Suprapubic skin (tissue), 4 donors: Measurements from ENCODE around the gene IGSF9.

ENCODE experiments used
- EP300 ChIP-seq: sonication (generic); formaldehyde crosslinking; IDR thresholded peaks from one replicate; pipeline ENCODE4 v1.6.1; 2017; ENCODE audit warnings: antibody characterized with exemption
- POLR2A ChIP-seq, 2 donors: fragments of 450-650 bp; IDR thresholded peaks; one replicate each; pipeline ENCODE4 v1.6.1; 2017; ENCODE audit warnings: antibody characterized with exemption in 2 of 2, mild to moderate bottlenecking in 2 of 2, moderate library complexity in 2 of 2
- POLR2AphosphoS5 ChIP-seq, 3 donors: sonication (generic); formaldehyde crosslinking; IDR thresholded peaks; one replicate each; pipeline ENCODE4 v1.6.1; 2017; ENCODE audit warnings: antibody characterized with exemption in 3 of 3
- TF ChIP-seq, protein P1 (sequence below), 2 donors: fragments of 200-600 bp in 1 of 2; fragments of 450-650 bp in 1 of 2; sonication (generic) in 1 of 2; IDR thresholded peaks; one replicate each; pipeline ENCODE4 v1.5.1; 2016 to 2019; ENCODE audit warnings: antibody characterized with exemption in 2 of 2, mild to moderate bottlenecking in 1 of 2, moderate library complexity in 1 of 2

DNA sequence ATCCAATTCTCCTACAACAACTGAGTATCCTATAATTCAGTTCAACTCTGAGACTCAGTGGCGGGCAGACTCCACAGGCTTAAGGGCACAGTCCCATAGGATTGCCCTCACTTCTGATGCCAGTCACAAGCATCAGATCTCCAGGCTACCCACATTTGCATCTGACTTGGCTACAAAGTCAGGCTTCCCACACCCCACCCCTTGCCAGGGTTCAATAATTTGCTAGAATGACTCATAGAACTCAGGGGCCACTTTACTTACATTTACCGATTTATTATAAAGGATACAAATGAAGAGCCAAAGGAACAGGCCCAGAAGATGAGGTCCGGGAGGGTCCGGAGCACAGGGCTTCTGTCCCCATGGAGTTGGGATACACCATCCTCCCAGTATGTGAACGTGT lies 44.6 kb upstream of the IGSF9 start:
- TF ChIP-seq, protein P1, sequence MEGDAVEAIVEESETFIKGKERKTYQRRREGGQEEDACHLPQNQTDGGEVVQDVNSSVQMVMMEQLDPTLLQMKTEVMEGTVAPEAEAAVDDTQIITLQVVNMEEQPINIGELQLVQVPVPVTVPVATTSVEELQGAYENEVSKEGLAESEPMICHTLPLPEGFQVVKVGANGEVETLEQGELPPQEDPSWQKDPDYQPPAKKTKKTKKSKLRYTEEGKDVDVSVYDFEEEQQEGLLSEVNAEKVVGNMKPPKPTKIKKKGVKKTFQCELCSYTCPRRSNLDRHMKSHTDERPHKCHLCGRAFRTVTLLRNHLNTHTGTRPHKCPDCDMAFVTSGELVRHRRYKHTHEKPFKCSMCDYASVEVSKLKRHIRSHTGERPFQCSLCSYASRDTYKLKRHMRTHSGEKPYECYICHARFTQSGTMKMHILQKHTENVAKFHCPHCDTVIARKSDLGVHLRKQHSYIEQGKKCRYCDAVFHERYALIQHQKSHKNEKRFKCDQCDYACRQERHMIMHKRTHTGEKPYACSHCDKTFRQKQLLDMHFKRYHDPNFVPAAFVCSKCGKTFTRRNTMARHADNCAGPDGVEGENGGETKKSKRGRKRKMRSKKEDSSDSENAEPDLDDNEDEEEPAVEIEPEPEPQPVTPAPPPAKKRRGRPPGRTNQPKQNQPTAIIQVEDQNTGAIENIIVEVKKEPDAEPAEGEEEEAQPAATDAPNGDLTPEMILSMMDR (IDR thresholded peaks at IDR 0.05), result no peak
- TF ChIP-seq EP300 (no peak), POLR2AphosphoS5 (IDR thresholded peaks at IDR 0.05) (no peak), POLR2A (IDR thresholded peaks at IDR 0.05) (no peak)
